Transverse colon (tissue), 4 donors: ENCODE measurements around the gene GCN1. TPM values are rescaled to one million over a fixed set of nuclear protein-coding genes. Genes with fewer than 3 reads are reported as not detected.
"Not testable (repeated sequence)": the region's sequence is repeated elsewhere in the genome, so short reads cannot be mapped to it uniquely, and the experiment has no call there.

Source experiments
- DNase-seq: peaks from one replicate; pipeline ENCODE4 v3.0.0-alpha.2; 2019
- H3K27ac ChIP-seq, 4 donors: fragments of 200-600 bp; sonication (generic); 2 replicates each; pipeline ENCODE4 v1.5.1; 2016 to 2018; ENCODE audit warnings: inconsistent platforms in 4 of 4
- H3K27me3 ChIP-seq: fragments of 200-600 bp; sonication (generic); 2 replicates; pipeline ENCODE4 v1.5.1; 2017; ENCODE audit warnings: inconsistent platforms
- H3K36me3 ChIP-seq, 4 donors: fragments of 200-600 bp; sonication (generic); 2 replicates each; pipeline ENCODE4 v1.5.1; 2017 to 2019; ENCODE audit warnings: inconsistent platforms in 4 of 4
- H3K4me1 ChIP-seq, 4 donors: fragments of 200-600 bp; sonication (generic); 2 replicates each; pipeline ENCODE4 v1.5.1; 2017 to 2020; ENCODE audit warnings: inconsistent platforms in 4 of 4
- H3K4me3 ChIP-seq, 4 donors: fragments of 200-600 bp; sonication (generic); 1 replicate in 1 of 4; 2 replicates in 3 of 4; pipeline versions ENCODE4 v1.5.1 to v1.6.1; 2017 to 2019; ENCODE audit warnings: inconsistent platforms in 4 of 4
- H3K9me3 ChIP-seq, 2 donors: fragments of 200-600 bp; sonication (generic); 2 replicates each; pipeline ENCODE4 v1.5.1; 2017 to 2019; ENCODE audit warnings: inconsistent platforms in 2 of 2
- CTCF ChIP-seq, 5 experiments: fragments of 200-600 bp in 3 of 5; fragments of 450-650 bp in 2 of 5; sonication (generic) in 3 of 5; IDR thresholded peaks; 1 replicate in 2 of 5; 2 replicates in 3 of 5; pipeline ENCODE4 v1.5.1; 2016 to 2017; ENCODE audit warnings: antibody characterized with exemption in 5 of 5, inconsistent platforms in 3 of 5, mild to moderate bottlenecking in 2 of 5, moderate library complexity in 1 of 5
- EP300 ChIP-seq: sonication (generic); formaldehyde crosslinking; IDR thresholded peaks from one replicate; pipeline ENCODE4 v1.6.1; 2017; ENCODE audit warnings: antibody characterized with exemption, low read depth
- POLR2A ChIP-seq: fragments of 450-650 bp; IDR thresholded peaks from one replicate; pipeline ENCODE4 v1.6.1; 2016; ENCODE audit warnings: antibody characterized with exemption, mild to moderate bottlenecking, moderate library complexity
- POLR2AphosphoS5 ChIP-seq, 3 donors: sonication (generic); formaldehyde crosslinking; IDR thresholded peaks; one replicate each; pipeline ENCODE4 v1.6.1; 2016; ENCODE audit warnings: antibody characterized with exemption in 3 of 3
- WGBS, 2 donors: methylation state at CpG; one replicate each; pipeline ENCODE4 v1.1.5; 2018; ENCODE audit warnings: low coverage in 1 of 2; 5-methylcytosine and 5-hydroxymethylcytosine counted together
- in situ Hi-C, 4 donors: fragments of 200-750 bp; cut with MboI; loops; one replicate each; pipeline versions ENCODE4 v1.15.0 to v1.15.1; 2017; ENCODE audit warnings: low sequenced_read_pairs in 3 of 4, low pct_ligation_motif_present in 1 of 4, low pct_unique_long_range_greater_than_20kb in 1 of 4
- intact Hi-C: fragments of 100-400 bp; cut with DNase I; formaldehyde crosslinking; loops from one replicate; pipeline ENCODE4 v1.15.1; 2023; ENCODE audit warnings: low total_unique reads
- total RNA-seq, 4 donors: library from RNA; depleted of rRNA; stranded (reverse); fragments of >200 nt; gene quantifications; one replicate each; pipeline ENCODE4 v1.1.0, GENCODE V29; 2016

GCN1 gene
- total RNA-seq, 4 donors from 2014 or later = 70.0 to 141 (median 107) TPM

GRCh38 chr12:120213758-120214157, 19.2 kb upstream of the GCN1 start:
- H3K36me3 ChIP-seq = peaks cover 0 to 39% (median 18%) of the 10 kb centered on the region in 4 donors
- H3K4me1 ChIP-seq = peaks cover 0 to 19% (median 12%) of the 10 kb centered on the region in 4 donors
- no peaks in the 10 kb centered on the region for H3K27me3 ChIP-seq
- H3K4me3 ChIP-seq = no peak overlapping the region
- intact Hi-C loops = no loop called here
- H3K9me3 ChIP-seq = no peaks in the 10 kb centered on the region
- no peak overlapping the region for H3K27ac ChIP-seq
- DNase-seq = no peak
- TF ChIP-seq CTCF (IDR thresholded peaks at IDR 0.05) (no peak), POLR2A (no peak), EP300 (no peak), POLR2AphosphoS5 (IDR thresholded peaks at IDR 0.05) (no peak)
- 98% methylated on average over 20 of the region's 20 CpGs; no CpG with 5 or more reads in 1 of the 2 donors for WGBS, 2 donors
- in situ Hi-C loops = no loop called here

GRCh38 chr12:120213182-120213581, 18.7 kb upstream of the GCN1 start:
- Histone ChIP-seq H3K36me3 (peaks cover 0 to 33% (median 16%) of the 10 kb centered on the region in 4 donors), H3K4me1 (peaks cover 0 to 19% (median 12%) of the 10 kb centered on the region in 4 donors)
- in situ Hi-C loops, H3K4me3 ChIP-seq, H3K27me3 ChIP-seq, H3K27ac ChIP-seq, intact Hi-C loops, H3K9me3 ChIP-seq, DNase-seq: not testable (repeated sequence)
- 94% methylated on average over 5 of the region's 5 CpGs; no CpG with 5 or more reads in 1 of the 2 donors for WGBS, 2 donors

- Histone ChIP-seq H3K27ac (peak overlapping the region in 3 of 4 donors; percentile 66 to 67 (median 67)), H3K27me3 (no peaks in the 10 kb centered on the region), H3K36me3 (peaks cover 0 to 32% (median 14%) of the 10 kb centered on the region in 4 donors), H3K4me3 (no peak overlapping the region), H3K9me3 (no peaks in the 10 kb centered on the region), H3K4me1 (peaks cover 0 to 19% (median 12%) of the 10 kb centered on the region in 4 donors)
- WGBS, 2 donors = 90 to 94% methylated on average over 8 to 24 of the region's 24 CpGs
- intact Hi-C loops = no loop called here
- no peak for DNase-seq
- in situ Hi-C loops = no loop called here
- TF ChIP-seq CTCF (IDR thresholded peaks at IDR 0.05) = no peak
Observed at GRCh38 chr12:120212301-120212700, 17.8 kb upstream of the GCN1 start.

- peaks cover 0 to 19% (median 12%) of the 10 kb centered on the region in 4 donors for H3K4me1 ChIP-seq
- intact Hi-C loops = no loop called here
Observed at GRCh38 chr12:120211904-120212283, 17.4 kb upstream of the GCN1 start.

More at GRCh38 chr12:120211904-120212283, 17.4 kb upstream of the GCN1 start:
- in situ Hi-C loops = no loop called here
- Histone ChIP-seq H3K36me3 (peaks cover 0 to 32% (median 14%) of the 10 kb centered on the region in 4 donors), H3K27me3 (no peaks in the 10 kb centered on the region), H3K4me3 (no peak overlapping the region), H3K9me3 (no peaks in the 10 kb centered on the region), H3K27ac (peak overlapping the region; percentile 53 to 67 (median 66))
- 89 to 100% methylated on average over 1 to 9 of the region's 9 CpGs for WGBS, 2 donors
- no peak for TF ChIP-seq POLR2A
- TF ChIP-seq POLR2AphosphoS5 (IDR thresholded peaks at IDR 0.05) = no peak
- TF ChIP-seq CTCF (IDR thresholded peaks at IDR 0.05) = no peak
- no peak for TF ChIP-seq EP300
- DNase-seq = no peak
